HG02970 (cell line): ENCODE measurements around the gene GRID1.

Source experiments
- ATAC-seq: cut with Tn5 transposase; IDR thresholded peaks from one replicate; pipeline ENCODE4 v1.9.1; 2021; ENCODE audit warnings: mild to moderate bottlenecking, moderate library complexity, moderate number of reproducible peaks; ENCODE audit not compliant: unreplicated experiment, low FRiP score

Gene GRID1

GRCh38 chr10:85604884-85605283 lies 761.7 kb downstream of the GRID1 start:
- no peak for ATAC-seq

- no peak for ATAC-seq
These were observed 762.4 kb downstream of the GRID1 start for GRCh38 chr10:85604136-85604725.

DNA sequence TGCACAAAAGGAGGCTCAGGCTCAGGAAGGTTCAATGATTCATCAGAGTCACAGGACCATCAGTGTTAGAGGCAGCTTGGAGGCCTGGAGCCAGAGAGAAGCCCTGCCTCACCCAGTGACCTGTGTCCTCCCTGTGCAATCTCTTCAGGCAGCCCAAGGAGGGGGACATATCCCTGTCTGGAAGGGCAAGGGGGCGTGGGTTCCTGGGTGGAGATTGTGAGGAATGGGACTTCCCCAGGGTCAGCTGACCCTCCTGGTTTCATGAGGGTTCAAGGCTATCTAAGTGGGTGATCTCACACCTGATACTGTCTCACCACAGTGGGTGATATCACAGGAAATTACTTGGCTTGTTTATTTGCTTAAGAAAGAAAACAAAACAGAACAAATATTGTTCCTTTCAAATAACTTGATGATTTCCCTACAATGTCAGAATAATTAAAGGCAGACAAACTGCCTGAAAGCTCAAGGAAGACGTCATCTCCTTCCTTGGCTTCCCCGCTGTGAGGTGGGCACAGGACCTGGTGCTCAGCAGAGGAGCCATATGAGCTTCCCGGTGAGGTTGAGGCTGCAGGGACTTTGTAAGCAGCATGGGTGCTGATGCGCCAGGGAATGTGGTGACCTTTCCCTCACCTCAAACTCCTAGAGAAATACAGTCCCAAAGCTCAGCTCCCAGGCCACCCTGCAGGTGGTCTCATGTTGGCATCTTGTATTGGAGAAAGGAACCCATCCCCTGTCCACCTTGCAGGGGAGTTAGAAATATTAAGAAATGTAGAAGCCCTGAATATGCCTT lies 763.2 kb downstream of the GRID1 start:
- no peak for ATAC-seq

GRCh38 chr10:85602713-85603112 lies 763.9 kb downstream of the GRID1 start:
- no peak for ATAC-seq

DNA sequence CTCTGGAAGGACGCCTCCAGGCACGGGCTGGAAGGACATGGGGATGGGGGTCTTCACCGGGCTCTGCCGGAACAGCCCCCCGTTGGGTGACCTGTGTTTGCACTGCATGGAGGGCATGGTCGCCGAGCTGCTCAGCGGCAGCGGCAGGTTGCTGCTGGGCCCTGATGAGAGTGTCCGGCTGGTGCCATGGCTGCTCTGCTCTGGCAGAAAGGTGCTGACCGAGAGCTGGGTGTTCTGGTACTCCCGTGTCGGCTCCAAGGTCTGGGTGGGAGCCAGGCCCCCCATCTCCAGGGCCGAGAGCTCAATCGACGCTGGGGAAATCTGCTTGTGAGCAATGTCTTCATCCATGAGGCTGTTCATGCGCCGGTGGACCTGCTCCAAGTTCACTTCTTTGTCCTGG lies 764.3 kb downstream of the GRID1 start:
- no peak for ATAC-seq

- no peak for ATAC-seq
These were observed 765.1 kb downstream of the GRID1 start for GRCh38 chr10:85601526-85601925.

GRCh38 chr10:85600744-85601081 lies 765.9 kb downstream of the GRID1 start:
- ATAC-seq: no peak

- no peak for ATAC-seq
These were observed 766.4 kb downstream of the GRID1 start for GRCh38 chr10:85600026-85600743.

DNA sequence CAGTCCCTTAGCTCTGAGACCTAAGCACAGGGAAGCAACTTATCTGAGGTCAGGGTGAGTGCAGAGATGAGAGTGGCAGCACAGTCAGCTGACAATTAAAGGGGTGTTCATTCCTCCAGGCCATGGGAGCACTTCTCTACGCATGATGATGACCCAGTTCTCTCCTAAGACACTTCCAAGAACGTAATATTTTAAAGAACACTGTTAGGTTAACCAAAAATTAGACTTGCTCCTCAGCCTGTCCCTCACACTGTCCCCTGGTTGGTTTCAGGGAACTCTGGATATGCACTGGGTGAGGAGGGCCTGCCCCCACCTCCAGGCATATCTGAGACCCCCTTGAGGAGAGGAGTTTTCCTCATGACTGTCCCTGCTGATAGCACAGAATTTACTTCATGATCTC lies 767.5 kb downstream of the GRID1 start:
- no peak for ATAC-seq

GRCh38 chr10:85598646-85599045 lies 767.9 kb downstream of the GRID1 start:
- no peak for ATAC-seq

GRCh38 chr10:85597006-85597405 lies 769.6 kb downstream of the GRID1 start:
- no peak for ATAC-seq

- ATAC-seq: no peak
These were observed 770.2 kb downstream of the GRID1 start for GRCh38 chr10:85596389-85596788.

DNA sequence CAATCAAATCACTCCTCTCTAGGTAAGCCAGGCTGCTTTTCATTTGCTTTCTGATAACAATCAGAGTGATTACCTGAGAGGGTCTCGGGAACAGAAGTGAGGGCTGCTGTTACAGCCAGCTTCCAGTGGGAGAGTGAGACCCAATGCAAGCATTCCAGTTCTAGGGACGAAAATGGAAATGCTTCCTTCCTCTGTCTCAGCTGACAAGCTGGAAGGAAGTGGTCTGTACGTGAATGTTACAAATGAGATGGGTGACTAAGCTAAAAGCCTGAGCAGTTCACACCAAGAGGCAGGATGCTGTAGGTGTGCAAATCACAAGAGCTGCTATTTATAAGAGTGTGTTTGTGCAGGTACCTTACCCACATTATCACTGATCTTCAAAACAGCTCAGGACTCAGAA lies 772.4 kb downstream of the GRID1 start:
- ATAC-seq: no peak

DNA sequence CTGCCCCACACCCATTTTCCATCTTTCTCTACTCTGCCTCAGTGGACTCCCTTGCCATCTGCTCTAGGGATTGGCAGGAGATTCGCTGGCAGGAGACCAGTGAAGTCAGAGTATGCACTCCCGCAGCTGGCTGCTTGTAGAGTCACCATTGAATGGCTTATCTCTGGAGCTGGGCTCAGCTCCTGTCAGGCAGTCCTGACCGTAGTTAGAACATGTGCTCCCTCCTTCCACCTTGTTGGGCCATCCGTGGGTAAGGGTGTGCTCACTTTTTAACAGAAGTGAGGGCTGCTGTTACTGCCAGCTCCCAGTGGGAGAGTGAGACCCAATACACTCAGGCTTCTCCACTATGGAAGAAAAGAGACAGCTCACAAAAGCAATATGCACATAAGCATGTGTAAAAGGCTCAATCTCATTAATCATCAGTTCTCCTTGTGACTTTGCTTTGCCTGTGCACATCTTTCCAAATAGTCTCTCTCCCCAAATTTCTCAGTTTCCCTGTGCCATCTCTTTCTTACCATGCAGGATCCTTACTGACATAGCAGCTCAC lies 773.3 kb downstream of the GRID1 start:
- no peak for ATAC-seq

GRCh38 chr10:85581371-85581770 lies 785.2 kb downstream of the GRID1 start:
- ATAC-seq: no peak

GRCh38 chr10:85580585-85580984 lies 786.0 kb downstream of the GRID1 start:
- ATAC-seq: no peak

- no peak for ATAC-seq
These were observed 787.7 kb downstream of the GRID1 start for GRCh38 chr10:85578860-85579259.

DNA sequence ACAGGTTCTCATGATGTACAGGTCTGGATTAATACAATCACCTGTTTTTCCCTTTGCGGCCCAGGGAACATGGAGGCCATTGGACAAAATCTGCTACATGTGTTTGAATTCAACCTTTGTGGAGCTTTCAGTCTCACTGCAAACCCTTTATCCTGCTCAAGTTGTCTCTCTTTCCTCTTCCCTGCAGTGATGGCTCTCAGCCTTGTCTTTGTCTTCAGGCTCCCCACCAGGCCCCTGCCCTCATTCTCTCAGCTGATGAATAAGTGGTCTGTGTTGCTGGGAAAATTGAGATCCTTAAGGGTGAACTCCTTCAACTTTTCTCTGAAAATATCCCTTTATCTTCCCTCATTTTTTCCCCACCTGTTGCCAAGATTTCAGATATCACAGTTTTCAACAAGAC lies 791.2 kb downstream of the GRID1 start:
- no peak for ATAC-seq

DNA sequence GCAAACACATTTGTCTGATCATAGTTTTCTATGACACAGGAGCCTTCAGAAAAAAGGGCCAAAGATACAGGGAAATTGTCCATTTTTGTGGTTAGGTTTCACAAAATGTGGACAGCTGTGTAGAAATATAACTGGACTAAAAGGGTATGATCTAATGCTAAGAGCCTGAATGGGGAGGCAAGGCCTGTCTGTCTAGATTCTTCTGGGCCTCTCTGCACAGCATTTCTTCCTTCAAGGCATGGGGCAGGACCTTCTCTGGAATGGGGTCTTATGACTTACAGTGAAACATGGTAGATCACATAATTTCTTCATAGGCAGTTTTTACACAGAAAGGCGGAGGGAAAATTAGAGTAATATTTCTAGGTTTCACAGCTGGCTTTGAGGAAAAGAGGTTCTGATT lies 795.7 kb downstream of the GRID1 start:
- no peak for ATAC-seq

DNA sequence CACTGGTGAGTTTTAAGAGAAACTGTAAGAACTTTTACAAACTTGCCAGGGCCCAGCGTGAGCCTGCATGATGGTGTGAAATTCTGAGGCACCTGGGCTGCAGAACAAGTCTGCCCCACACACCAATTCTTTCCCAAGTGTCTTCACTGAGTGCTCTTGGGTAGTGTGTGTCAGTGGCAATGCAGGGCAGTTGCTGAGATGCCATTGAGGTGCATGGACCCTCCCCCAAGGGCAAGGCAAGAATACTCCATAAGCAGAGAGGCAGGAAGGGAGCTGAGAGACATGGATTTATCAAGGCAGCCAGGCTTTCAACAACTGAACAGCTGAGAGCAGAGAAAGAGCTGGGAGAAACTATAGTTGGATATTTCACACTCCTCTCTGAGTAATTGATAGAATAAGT lies 801.2 kb downstream of the GRID1 start:
- ATAC-seq: no peak

- ATAC-seq: no peak
These were observed 808.1 kb downstream of the GRID1 start for GRCh38 chr10:85558533-85558932.
